Loucy (cell line): ENCODE results near the gene QRSL1.
"Not testable (repeated sequence)": the region's sequence is repeated elsewhere in the genome, so short reads cannot be mapped to it uniquely, and the experiment has no call there.

ENCODE experiments used
- EZH2phosphoT487 ChIP-seq: fragments of 200-600 bp; IDR thresholded peaks from 2 replicates; pipeline ENCODE4 v1.6.1; 2018; ENCODE audit warnings: antibody characterized with exemption, mild to moderate bottlenecking, moderate library complexity, borderline replicate concordance
- TF ChIP-seq, protein P1 (sequence below): fragments of 200-600 bp; sonication (generic); conservative IDR thresholded peaks from 2 replicates; pipeline ENCODE4 v1.5.1; 2014; ENCODE audit warnings: mild to moderate bottlenecking, antibody characterized with exemption, low read length

DNA sequence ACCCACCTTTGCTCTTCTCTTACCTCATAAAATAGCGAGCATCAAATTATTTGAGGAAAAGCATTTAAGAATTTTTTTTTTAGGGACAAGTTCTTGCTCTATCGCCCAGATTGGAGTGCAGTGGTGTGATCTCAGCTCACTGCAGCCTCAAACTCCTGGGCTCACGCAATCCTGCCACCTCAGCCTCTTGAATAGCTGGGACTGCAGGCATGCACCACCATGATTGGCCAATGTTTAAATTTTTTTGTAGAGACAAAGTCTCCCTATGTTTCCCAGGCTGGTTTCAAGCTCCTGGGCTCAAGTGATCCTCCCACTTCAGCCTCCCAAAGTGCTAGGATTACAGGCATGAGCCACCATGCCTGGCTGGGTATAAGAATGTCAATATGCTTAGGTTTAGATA lies 71.8 kb downstream of the QRSL1 start:
- TF ChIP-seq, protein P1, sequence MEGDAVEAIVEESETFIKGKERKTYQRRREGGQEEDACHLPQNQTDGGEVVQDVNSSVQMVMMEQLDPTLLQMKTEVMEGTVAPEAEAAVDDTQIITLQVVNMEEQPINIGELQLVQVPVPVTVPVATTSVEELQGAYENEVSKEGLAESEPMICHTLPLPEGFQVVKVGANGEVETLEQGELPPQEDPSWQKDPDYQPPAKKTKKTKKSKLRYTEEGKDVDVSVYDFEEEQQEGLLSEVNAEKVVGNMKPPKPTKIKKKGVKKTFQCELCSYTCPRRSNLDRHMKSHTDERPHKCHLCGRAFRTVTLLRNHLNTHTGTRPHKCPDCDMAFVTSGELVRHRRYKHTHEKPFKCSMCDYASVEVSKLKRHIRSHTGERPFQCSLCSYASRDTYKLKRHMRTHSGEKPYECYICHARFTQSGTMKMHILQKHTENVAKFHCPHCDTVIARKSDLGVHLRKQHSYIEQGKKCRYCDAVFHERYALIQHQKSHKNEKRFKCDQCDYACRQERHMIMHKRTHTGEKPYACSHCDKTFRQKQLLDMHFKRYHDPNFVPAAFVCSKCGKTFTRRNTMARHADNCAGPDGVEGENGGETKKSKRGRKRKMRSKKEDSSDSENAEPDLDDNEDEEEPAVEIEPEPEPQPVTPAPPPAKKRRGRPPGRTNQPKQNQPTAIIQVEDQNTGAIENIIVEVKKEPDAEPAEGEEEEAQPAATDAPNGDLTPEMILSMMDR, result not testable (repeated sequence)
- TF ChIP-seq EZH2phosphoT487, result not testable (repeated sequence)
